Stimulated activated CD4-positive, alpha-beta T cell treated with anti-CD3 and anti-CD28 coated beads, TNF-alpha, amount 100 ng/mL, for 4 hours (primary cell): ENCODE data around the gene IMPG2.
"Not testable (repeated sequence)": the region's sequence is repeated elsewhere in the genome, so short reads cannot be mapped to it uniquely, and the experiment has no call there.

Experiments used
- DNase-seq, 3 experiments: peaks; one replicate each; pipeline ENCODE4 v3.0.0-alpha.2; 2020; ENCODE audit warnings: low read depth in 3 of 3

The IMPG2 gene

DNA sequence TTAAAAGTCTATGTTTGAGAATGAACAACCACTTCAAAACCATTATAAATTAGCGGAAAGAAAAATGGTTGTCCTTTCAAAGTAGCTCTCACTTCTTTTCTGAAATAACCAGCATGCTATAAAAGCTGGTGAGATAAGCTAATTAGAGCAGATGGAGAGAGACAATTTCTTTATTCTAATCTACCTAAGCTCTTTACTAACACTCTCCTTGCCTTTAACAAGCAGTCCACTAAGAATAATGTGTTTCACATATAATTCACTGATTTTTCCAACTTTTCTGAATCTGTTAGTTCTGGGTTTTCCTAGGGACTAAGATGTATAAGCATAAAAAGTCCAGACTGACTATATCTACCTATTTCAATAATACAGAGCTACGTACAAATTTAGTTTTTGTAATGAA lies at the start of gene IMPG2:
IMPG2 (minus strand) TSS at position 101 of the 400 bp plus-strand sequence. CDS start 203 bp downstream, outside the sequence.
- DNase-seq: no peak

DNA sequence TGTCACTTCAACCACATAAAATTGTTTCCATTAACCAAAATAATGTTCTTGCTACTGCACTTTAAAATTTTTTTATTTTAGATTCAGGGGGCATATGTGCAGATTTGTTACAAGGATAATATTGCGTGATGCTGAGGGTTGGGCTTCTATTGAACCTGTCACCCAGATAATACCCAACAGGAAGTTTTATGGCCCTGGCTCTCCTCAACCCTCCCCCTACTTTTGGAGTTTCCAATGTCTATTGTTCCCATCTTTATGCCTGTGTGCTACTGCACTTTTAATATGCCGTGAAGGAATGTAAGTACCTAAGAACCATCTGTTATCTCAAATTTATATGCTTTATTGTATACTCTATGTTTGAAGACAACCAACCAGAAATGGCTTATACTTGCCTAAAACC lies 42.0 kb upstream of the IMPG2 start:
- DNase-seq: no peak

DNA sequence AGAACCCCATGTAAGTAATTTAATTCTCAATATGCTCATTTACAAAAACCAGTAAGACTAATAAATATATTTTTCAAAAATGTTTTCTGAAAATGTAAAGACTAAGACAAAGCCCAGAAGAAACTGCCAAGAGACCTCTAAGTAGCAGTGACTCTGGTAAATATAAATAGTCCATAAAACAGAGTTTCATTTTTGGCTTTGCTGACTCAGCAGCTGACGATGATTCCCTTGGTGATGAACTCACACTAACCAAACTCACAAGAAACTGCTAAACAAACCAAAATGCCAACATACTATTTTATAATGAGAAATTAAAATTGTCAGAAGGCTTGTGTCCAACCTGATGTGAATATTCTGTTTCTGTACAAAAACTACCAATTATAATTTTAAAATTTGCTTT lies 31.5 kb upstream of the IMPG2 start:
- DNase-seq: no peak

DNA sequence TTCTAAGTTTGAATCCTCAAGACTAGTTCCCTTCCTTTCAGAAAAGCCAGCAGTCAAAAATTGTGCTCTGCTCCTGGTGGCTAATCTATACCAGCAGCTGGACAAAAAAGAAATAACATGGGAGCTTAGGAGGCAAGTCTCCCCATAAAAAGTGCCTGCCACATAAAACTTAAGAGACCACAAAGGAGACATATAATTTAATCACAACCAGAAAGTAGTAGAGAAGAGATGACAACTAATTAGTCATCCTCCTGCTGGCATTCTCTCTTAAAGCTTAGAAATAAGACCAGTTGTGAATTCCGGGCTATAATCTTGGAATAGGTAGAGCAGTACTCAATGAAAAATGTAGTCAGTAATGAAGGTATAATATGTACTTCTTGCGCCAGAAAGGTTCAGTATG lies 20.2 kb upstream of the IMPG2 start:
- DNase-seq: no peak

DNA sequence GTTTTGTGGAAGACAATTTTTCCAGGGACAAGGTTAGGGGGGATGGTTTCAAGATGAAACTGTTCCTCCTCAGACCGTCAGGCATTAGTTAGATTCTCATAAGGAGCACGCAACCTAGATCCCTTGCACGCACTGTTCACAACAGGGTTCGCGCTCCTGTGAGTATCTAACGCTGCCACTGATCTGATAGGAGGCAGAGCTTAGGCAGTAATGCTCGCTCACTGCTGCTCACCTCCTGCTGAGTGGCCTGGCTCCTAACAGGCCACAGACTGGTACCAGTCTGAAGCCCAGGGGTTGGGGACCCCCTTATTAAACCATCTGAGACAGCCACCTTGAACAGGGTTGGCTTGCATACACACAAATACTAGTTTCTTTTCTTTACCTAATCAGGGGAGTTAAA lies 13.5 kb upstream of the IMPG2 start:
- no peak for DNase-seq

DNA sequence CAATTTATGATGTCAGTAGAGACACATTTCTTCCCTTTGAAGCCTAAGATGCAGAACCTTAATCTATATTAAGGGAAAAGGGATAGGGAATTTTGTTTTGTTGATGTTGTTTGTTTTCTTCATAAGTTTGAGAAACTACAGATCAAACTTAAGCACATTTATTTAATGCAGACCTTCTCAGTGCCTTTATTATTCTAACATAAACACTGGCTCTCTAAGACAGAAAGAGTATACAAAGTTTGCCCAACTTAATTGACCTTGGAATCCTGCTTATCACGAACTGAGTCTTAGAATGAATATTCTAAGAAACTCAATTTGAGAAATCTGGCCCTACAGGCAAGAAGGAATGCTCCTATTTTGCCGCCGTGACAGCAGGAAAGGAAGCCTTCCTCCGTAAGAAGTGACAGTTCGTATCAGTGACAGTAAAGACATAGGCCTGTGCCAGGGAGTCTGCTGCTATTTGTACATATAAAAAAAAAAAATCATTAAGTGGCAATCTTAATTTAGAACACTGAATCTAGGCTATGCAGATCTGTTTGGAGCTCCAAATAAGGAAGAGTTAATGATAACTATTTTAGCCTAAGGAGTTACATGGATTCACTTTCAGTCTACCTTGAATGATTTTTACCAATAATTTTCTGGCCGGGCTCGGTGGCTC lies 8.8 kb upstream of the IMPG2 start:
- no peak for DNase-seq

DNA sequence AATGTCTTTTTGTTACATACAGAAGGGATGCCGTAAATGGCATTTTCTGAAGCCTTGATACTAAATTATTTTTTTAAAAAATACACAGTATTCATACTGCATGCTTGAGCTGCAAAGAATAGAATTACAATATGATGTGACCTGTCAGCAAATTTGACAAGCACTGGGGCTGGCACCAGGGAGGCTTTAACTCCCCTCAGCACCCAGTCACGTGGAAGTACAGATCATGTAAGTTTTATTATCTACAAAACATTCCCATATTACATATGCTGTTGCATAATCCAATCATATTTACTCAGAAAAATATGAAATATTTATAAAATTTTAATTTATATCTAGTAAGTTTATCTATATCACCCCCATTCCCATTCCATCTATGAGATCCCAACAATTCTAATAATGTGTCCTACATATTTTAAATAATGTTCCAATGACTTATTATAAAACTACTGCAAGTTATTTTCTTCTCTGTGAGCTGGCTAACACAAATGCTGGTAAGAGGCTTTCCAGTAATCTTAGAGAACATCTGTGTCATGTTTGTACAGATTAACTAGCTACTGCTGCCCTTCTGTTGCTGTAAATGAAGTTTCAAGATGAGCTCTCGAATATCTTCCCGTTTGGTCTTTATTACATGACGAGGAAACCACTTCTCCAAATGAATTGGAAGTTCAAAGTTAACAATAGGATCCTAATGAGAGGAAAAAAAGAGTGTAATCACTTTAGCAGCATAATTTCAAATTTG lies 5.2 kb upstream of the IMPG2 start:
- DNase-seq: no peak

DNA sequence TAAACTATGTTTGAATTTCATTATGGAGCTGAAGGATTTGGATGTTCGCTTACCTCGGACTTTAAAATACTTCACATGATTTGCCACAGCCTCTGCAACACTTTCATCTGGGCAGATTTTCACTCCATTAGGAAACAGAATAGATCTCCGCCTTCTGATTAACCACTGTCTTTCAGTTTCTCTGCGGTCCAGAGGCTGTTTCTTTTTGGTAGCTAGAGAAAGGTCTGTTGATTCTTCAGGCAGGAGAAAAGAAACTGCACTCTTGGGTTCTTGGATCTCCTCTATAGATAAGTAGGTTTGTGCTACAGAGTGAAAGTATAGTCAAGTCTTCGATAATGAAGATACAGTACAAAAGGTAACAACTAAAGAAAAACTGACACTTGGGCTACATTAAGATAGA lies 844 bp downstream of the IMPG2 start:
- no peak for DNase-seq

DNA sequence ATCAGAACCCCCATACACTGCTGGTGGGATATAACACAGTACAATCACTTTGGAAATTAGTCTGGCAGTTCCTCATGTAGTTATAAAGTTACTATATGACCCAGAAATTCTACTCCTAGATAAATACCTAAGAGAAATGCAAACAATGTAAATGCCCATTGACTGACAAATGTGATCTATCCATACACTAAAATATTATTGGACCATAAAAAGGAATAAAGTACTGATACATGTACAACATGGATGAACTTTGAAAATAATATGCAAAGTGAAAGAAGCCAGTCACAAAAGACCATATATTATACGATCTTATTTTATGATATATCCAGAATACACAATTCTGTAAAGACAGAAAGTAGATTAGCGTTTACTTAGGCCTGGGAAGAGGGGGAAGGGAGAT lies 7.8 kb downstream of the IMPG2 start:
- DNase-seq: no peak

DNA sequence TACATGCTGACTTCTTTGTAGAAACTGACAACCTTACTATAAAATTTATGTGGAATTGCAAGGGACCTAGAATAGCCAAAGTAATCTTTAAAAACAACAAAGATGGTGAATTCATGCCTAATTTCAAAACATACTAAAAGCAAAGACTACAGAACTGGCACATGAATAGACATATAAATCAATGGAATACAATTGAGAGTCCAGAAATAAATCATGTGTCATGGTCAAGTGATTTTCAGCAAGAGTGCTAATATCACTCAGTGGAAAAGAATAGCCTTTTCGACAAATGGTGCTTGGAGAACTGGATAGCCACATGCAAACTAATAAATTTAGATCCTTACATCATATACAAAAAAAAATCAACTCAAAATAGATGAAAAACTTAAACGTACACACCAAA lies 8.7 kb downstream of the IMPG2 start:
- DNase-seq: no peak

DNA sequence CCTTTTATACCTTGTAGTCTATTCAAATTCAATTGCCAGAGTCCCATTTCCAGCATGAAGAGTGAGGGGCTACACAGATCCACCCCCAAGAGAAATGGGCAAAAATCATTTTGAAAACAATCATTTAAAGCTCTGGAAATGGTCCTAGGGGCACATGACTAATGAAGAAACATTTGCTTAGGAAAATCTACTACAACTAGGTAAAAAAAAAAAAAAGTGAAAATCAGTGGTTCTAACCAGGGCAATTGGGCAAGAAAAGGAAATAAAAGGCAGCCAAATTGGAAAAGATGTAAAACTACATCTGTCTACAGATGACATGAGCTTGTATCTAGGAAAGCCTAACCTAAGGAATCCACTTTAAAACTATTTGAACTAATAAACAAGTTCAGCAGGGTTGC lies 9.4 kb downstream of the IMPG2 start:
- DNase-seq: no peak

DNA sequence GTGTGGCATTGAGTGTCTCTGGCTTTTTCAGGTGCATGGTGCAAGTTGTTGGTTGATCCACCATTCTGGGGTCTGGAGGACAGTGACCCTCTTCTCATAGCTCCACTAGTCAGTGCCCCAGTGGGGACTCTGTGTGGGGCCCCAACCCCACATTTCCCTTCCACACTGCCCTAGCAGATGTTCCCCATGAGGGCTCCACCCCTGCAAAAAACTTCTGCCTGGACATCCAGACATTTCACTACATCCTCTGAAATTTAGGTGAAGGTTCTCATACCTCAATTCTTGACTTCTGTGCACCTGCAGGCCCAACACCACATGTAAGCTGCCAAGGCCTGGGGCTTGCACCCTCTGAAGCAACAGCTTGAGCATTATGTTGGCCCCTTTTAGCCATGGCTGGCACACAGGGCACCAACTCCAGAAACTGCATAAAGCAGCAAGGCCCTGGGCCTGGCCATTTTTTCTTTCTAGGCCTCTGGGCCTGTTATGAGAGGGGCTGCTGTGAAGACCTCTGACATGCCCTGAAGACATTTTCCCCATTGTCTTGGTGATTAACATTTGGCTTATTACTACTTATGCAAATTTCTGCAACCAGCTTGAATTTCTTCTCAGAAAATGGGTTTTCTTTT lies 12.1 kb downstream of the IMPG2 start:
- DNase-seq: not testable (repeated sequence)

DNA sequence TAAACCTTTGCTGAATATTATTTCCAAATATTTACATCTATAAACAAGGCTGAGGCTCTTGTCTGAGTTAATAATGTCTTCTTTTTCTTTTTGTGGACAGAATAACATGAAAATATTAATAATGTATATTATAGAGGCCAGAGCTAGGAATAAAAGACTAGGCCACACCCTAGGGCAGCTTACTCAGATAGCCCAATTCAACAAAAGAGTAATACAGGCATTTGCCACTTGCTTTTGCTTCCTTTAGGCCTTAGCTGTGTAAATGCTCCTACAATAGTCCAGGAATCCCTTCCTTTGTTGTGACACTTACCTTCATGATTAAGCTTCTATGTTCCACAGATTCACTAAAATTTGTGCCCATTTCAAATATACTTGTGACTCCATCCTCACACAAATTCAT lies 16.5 kb downstream of the IMPG2 start:
- DNase-seq: no peak

DNA sequence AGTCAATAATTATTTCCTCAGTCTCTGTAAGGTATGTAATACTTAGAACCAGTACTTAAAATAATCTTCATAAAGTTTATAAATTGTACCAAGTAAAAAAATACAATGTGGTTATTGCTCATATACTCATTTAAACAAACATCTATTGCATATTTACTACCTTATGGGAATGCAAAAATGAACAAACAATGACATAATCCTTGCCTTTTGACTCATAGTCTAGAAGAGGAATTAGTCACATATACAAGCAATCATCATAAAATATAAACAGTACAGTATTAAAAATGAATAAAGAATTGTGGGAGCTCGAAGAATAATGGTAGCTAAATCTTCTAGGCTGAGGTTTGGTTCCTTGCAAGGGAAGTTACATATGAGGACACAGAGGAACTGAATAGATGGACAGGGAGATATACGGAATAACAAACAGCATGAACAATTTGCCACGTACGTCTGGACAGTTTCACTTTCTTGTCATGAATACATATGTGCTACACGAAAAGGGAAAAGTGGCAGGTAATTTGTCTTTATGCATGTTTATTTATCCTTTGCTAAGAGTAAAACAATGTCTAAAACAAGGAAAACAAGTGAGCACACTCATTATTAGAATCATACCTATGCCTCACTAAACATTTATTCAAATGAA lies 17.2 kb downstream of the IMPG2 start:
- DNase-seq: no peak

DNA sequence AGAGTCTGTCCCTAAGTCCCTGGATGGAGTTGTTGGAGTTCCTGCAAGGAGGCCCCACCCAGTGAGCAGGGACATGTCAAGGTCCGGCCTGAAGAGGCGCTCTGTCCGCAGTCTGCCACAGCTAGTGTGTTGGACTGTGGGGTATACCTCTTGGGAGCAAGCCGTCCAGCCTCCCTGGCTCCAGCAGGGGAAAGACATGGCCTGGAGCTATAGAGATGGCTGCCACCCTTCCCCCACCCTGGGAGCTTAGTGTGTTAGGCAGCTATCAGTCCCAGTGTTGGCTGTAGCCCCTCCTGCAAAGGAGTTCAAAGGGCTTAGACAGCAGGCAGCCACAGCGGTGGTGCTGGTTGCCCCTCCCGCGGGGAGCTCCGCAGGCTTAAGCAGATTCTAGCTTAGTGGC lies 20.3 kb downstream of the IMPG2 start:
- no peak for DNase-seq

DNA sequence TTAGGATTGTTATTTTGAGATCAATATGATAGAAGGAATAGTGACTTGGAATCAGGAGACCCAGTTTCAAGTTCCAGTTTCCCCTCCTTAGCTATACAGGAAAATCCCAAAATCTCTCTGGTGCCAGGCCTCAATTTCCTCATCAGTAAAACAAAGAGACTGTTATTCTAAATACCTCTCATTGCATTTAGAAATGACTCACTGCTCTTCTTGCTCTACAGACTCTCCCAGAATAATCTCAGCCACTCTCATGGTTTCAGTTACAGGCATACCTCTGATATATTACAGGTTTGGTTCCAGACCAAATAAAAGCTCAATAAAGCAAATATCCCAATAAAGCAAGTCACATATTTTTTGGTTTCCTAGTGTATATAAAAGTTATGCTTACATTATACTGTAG lies 28.3 kb downstream of the IMPG2 start:
- no peak for DNase-seq

DNA sequence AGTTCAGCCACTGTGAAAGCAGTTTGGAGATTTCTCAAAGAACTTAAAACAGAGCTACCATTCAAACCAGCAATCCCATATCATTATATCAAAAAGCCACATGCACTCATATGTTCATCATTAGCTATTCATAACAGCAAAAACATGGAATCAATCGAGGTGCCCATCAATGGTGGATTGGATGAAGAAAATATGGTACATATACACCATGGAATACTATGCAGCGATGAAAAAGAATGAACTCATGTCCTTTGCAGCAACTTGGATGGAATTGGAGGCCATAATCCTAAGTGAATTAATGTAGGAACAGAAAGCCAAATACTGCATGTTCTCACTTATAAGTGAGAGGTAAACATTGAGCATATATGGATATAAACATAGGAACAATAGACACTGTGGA lies 32.1 kb downstream of the IMPG2 start:
- no peak for DNase-seq

DNA sequence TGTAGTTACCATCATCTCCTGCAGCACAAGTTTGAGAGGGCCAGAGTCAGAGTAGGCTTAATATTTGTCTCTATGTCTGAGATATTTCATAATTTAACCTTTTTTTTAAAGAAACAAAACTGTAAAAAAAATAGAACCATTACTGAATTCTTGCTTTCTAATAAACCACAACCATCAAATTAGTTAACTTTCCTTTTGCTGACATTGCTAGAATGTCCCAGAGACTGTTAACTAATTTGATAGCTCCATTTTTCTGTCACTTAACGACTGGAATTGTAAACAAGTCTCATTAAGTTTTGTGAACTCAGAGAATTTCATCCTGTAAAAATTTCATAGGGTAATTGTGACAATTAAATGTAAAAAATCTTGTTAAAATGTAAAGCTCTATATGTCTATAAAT lies 35.6 kb downstream of the IMPG2 start:
- DNase-seq: no peak

DNA sequence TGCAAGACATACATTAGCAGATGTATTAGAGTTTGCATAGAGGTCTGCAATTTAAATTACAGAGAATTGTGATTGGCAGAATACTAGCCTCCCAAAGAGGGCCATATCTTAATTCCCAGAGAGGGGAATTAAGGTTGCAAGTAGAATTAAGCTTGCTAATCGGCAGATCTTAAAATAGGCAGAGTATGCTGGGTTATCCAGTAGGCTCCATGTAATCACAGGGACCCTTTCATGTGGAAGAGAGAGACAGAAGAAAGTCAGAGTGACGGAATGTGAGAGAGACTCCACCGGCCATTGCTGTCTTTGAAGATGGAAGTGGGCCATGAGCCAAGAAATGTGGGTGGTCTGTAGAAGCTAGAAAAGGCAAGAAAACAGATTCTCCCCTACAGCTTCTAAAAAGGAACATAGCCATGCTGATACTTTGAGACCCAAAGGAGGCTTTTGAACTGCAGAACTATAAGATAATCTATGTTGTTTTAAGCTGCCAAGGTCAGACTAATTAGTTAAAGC lies 38.8 kb downstream of the IMPG2 start:
- DNase-seq: no peak

DNA sequence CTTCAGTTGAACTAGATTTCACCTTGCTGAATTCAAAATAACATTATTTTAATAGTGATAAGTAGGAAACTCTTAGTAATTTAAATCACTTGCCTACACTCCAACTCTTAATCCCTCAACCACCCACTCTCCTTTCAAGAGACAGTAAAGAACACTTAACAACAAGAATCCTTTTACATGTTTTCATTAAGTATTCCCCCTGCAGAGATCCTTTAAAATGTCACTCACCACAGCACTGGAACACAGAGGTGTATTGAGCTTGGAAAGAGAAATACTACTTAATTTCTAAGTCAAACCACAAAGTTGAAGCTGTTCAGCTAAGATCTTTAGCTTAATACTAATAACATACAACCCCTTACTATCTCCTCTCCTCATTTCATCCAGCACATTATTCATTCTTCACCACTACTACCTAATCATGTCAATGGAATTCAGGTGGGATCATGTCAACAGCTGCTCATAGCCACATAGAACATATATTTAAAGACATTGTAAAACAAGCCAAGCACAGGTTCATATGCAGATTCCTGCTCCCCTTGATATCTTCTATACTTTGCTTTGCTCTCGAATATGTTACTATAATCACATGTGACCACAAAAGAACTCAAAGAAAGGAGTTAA lies 40.5 kb downstream of the IMPG2 start:
- no peak for DNase-seq

DNA sequence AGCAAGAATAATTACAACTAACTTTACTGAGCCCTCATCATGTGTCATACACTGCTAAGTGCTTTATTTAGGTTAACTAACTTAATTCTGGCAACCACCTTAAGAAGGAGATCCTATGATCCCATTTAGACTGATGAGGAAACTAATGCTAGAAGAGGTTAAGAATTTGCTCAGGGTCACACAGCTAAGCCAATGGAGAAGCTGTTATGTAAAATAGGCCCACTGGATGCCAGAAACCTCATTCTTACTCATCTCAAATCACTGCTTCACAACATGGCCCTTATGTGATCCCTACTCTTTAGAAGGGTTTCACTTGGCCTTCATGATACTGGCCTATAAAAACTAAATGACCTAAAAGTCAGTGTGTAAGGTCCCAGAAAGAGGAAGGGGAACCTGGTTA lies 41.2 kb downstream of the IMPG2 start:
- DNase-seq: no peak

DNA sequence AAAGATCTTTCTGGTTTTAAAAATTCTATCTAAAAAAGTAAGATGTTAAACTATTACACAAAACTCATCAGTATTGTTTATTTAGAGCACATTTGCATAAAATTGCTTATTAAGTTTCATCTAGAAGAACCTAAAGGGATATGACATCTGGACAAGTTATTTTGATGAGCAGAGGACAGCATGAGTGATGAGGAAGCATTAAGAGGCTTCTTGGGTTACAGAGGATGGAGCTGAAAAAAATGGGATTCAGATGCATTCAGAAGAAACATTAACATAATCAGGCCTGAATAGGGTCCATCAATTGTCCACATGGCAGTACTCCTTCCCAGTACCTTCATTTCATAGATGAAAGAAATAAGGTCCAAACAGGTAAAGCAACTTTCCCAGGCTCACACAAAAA lies 41.6 kb downstream of the IMPG2 start:
- DNase-seq: no peak
